K562 (cell line): ENCODE measurements around the gene DHPS. TPM values are rescaled to one million over a fixed set of nuclear protein-coding genes. Genes with fewer than 3 reads are reported as not detected.

Experiments
- ATAC-seq: fragments of 200-7000 bp; cut with Tn5 transposase; 3 replicates; pipeline ENCODE4 v1.9.1; 2020; ENCODE audit warnings: moderate library complexity
- BruUV-seq: library from RNA; stranded (reverse); fragments of 400-500 nt; replicated peaks from 2 replicates; lab custom pipeline; 2021; lab: Mats Ljungman, UMichigan
- CTCF ChIA-PET: fragments of 300-600 bp; formaldehyde crosslinking; extraction: SDS; loops from one replicate; lab custom pipeline; 2021; ENCODE audit warnings: low intra/inter-chr PET ratio; lab: Yijun Ruan, JAX
- POLR2A ChIA-PET: fragments of 300-600, 350-650 bp; sonication (Branson Sonifier 250); formaldehyde crosslinking; extraction: SDS; loops from one replicate; lab custom pipeline; 2021; ENCODE audit warnings: antibody characterized with exemption, inconsistent platforms; lab: Yijun Ruan, JAX
- DNase-seq, 4 experiments: peaks; one replicate each; pipeline versions ENCODE4 v3.0.0 to v3.0.0-alpha.2; 2011 to 2018; ENCODE audit warnings: low spot score in 3 of 4, mixed read lengths in 3 of 4; ENCODE audit errors: extremely low read depth in 1 of 4
- FAIRE-seq: peaks from 2 replicates; lab custom pipeline; 2011; peaks lifted over from hg19 to GRCh38; lab: Jason Lieb, UNC
- H2AFZ ChIP-seq: 2 replicates; pipeline ENCODE4 v1.6.0; 2011; ENCODE audit warnings: low read depth, low read length, control low read depth, inconsistent platforms
- H3K27ac ChIP-seq: fragments of 200-600 bp; 3 replicates; pipeline ENCODE4 v1.8.0; 2011; ENCODE audit warnings: low read depth, mild to moderate bottlenecking, control low read depth, inconsistent platforms, low read length, moderate library complexity, mixed read lengths; ENCODE audit errors: extremely low read depth
- H3K27me3 ChIP-seq, 2 experiments: fragments of 300-600 bp in 1 of 2; 2 replicates in 1 of 2; 3 replicates in 1 of 2; pipeline versions ENCODE4 v1.6.0 to v1.8.0; 2011; ENCODE audit warnings: inconsistent platforms in 2 of 2, low read length in 2 of 2, mild to moderate bottlenecking in 1 of 2, mixed read lengths in 1 of 2, moderate library complexity in 1 of 2; ENCODE audit not compliant: control insufficient read depth in 2 of 2, insufficient read depth in 2 of 2
- H3K36me3 ChIP-seq: fragments of 300-600 bp; 3 replicates; pipeline ENCODE4 v1.8.0; 2011; ENCODE audit warnings: mild to moderate bottlenecking, low read length, inconsistent platforms; ENCODE audit not compliant: control insufficient read depth, insufficient read depth
- H3K4me1 ChIP-seq, 2 experiments: fragments of 200-600 bp in 1 of 2; replicated peaks in 1 of 2; 2 replicates in 1 of 2; 3 replicates in 1 of 2; pipeline versions ENCODE4 v1.5.1 to v1.8.0; 2011; ENCODE audit warnings: inconsistent platforms in 2 of 2, low read length in 2 of 2, mild to moderate bottlenecking in 1 of 2, mixed read lengths in 1 of 2, moderate library complexity in 1 of 2; ENCODE audit not compliant: control insufficient read depth in 2 of 2, insufficient read depth in 2 of 2
- H3K4me2 ChIP-seq: 2 replicates; pipeline ENCODE4 v1.6.1; 2011; ENCODE audit warnings: low read length, control low read depth, inconsistent platforms, mixed read lengths; ENCODE audit not compliant: insufficient read depth
- H3K4me3 ChIP-seq: fragments of 200-600 bp; sonication (generic), shearing (Covaris generic); 2 replicates; pipeline ENCODE4 v1.5.1; 2016; ENCODE audit warnings: control low read depth, inconsistent platforms
- H3K79me2 ChIP-seq: fragments of 200-600 bp; 3 replicates; pipeline ENCODE4 v1.8.0; 2011; ENCODE audit warnings: low read length, inconsistent platforms; ENCODE audit not compliant: control insufficient read depth, insufficient read depth
- H3K9ac ChIP-seq, 2 experiments: 2 replicates each; pipeline versions ENCODE4 v1.6.0 to v1.6.1; 2011; ENCODE audit warnings: low read depth in 2 of 2, low read length in 2 of 2, control low read depth in 1 of 2, inconsistent platforms in 1 of 2, mild to moderate bottlenecking in 1 of 2, mixed read lengths in 1 of 2; ENCODE audit not compliant: insufficient read depth in 1 of 2
- H3K9me1 ChIP-seq: one replicate; pipeline ENCODE4 v1.6.0; 2011; ENCODE audit warnings: inconsistent platforms, mild to moderate bottlenecking, low read length, moderate library complexity; ENCODE audit not compliant: control insufficient read depth, insufficient read depth
- H3K9me3 ChIP-seq: replicated peaks from 2 replicates; pipeline ENCODE4 v1.5.1; 2011; ENCODE audit warnings: low read depth, low read length, inconsistent platforms; ENCODE audit not compliant: control insufficient read depth, insufficient read depth
- H4K20me1 ChIP-seq: replicated peaks from 2 replicates; pipeline ENCODE4 v1.6.1; 2011; ENCODE audit warnings: low read length, inconsistent platforms, mixed read lengths; ENCODE audit not compliant: control insufficient read depth, insufficient read depth
- BRCA1 ChIP-seq, 2 experiments: fragments of 450-650 bp in 1 of 2; sonication (generic) in 1 of 2; formaldehyde crosslinking in 1 of 2; IDR thresholded peaks; 2 replicates each; pipeline versions ENCODE4 v1.5.0 to v1.6.1; 2017 to 2020; ENCODE audit warnings: mild to moderate bottlenecking in 1 of 2, missing genetic modification reagents in 1 of 2
- ELF1 ChIP-seq: fragments of 200-800 bp; sonication (Bioruptor generic); IDR thresholded peaks from 2 replicates; pipeline ENCODE4 v1.6.1; 2016; ENCODE audit warnings: missing genetic modification characterization, missing compliant biosample characterization
- FIP1L1 ChIP-seq: fragments of 200-400 bp; formaldehyde crosslinking; IDR thresholded peaks from 2 replicates; pipeline ENCODE4 v1.6.1; 2018; ENCODE audit warnings: mild to moderate bottlenecking, low read depth, low read length; ENCODE audit not compliant: poor library complexity, severe bottlenecking
- GTF2A2 ChIP-seq: IDR thresholded peaks from 2 replicates; pipeline ENCODE4 v1.6.1; 2016; ENCODE audit warnings: mild to moderate bottlenecking, missing genetic modification characterization, missing compliant biosample characterization
- IRF9 ChIP-seq: fragments of 450-650 bp; IDR thresholded peaks from 2 replicates; pipeline ENCODE4 v1.6.1; 2016; ENCODE audit warnings: missing biosample characterization, missing genetic modification characterization
- MLLT1 ChIP-seq, 2 experiments: fragments of 450-650 bp; IDR thresholded peaks; 2 replicates each; pipeline ENCODE4 v1.6.1; 2016
- MXD1 ChIP-seq: fragments of 250-450 bp; sonication (Bioruptor Pico); IDR thresholded peaks from 2 replicates; pipeline ENCODE4 v1.8.0; 2021; ENCODE audit warnings: borderline replicate concordance, mild to moderate bottlenecking, moderate library complexity; ENCODE audit not compliant: poor library complexity, severe bottlenecking
- RBM22 ChIP-seq: fragments of 200-400 bp; formaldehyde crosslinking; IDR thresholded peaks from 2 replicates; pipeline ENCODE4 v1.6.1; 2018; ENCODE audit warnings: low read length, low read depth; ENCODE audit not compliant: poor library complexity, severe bottlenecking
- ZNF143 ChIP-seq: sonication (generic); formaldehyde crosslinking; IDR thresholded peaks from 2 replicates; pipeline ENCODE4 v1.9.0; 2022; ENCODE audit warnings: mild to moderate bottlenecking, missing genetic modification reagents
- ZNF77 ChIP-seq: fragments of 250-450 bp; sonication (Bioruptor Pico); IDR thresholded peaks from 2 replicates; pipeline ENCODE4 v1.5.0; 2020
- WGBS: fragments of 100-300 bp; shearing (Covaris generic); methylation state at CpG from one replicate; pipeline ENCODE4 v1.1.6; 2016; ENCODE audit warnings: low coverage, mixed read lengths; ENCODE audit not compliant: insufficient coverage; ENCODE audit errors: missing lambda C conversion rate; 5-methylcytosine and 5-hydroxymethylcytosine counted together
- in situ Hi-C: fragments of 300-500 bp; cut with MboI; formaldehyde crosslinking; loops from 4 replicates; pipeline ENCODE4 v1.15.0; 2018; ENCODE audit warnings: inconsistent platforms, mixed read lengths
- intact Hi-C: fragments of 100-400 bp; cut with micrococcal nuclease; formaldehyde crosslinking; loops from 2 replicates; pipeline ENCODE4 v1.14.2; 2022
- polyA plus RNA-seq, 8 experiments: library from polyadenylated mRNA; depleted of rRNA in 4 of 8; stranded (reverse) in 5 of 8; unstranded in 3 of 8; fragments of >200 nt; fragmentation: Nextera tagmentation in 2 of 8; fragmentation: Illumina TruSeq in 1 of 8; extraction: Ambion mirVana in 2 of 8; extraction: Trizol in 1 of 8; gene quantifications; 2 replicates each; pipeline versions ENCODE4 v1.2.1 to v1.2.3, GENCODE V29; 2011 to 2014; ENCODE audit warnings: inconsistent platforms in 1 of 8, missing spikeins in 1 of 8
- total RNA-seq, 7 experiments: library from RNA; depleted of rRNA in 6 of 7; stranded (reverse); fragments of >200 nt in 6 of 7; fragmentation: Illumina TruSeq in 2 of 7; extraction: Trizol in 2 of 7; gene quantifications; 2 replicates each; pipeline versions ENCODE4 v1.2.1 to v1.2.3, GENCODE V29; 2011 to 2021; ENCODE audit warnings: low replicate concordance in 1 of 7
- TF ChIP-seq, protein P1 (sequence below): sonication (generic); formaldehyde crosslinking; IDR thresholded peaks from 2 replicates; pipeline ENCODE4 v1.8.0; 2022; ENCODE audit warnings: mild to moderate bottlenecking, missing genetic modification reagents
- TF ChIP-seq, protein P2 (sequence below): fragments of 250-450 bp; sonication (Bioruptor Pico); IDR thresholded peaks from 2 replicates; pipeline ENCODE4 v1.8.0; 2022; ENCODE audit warnings: moderate library complexity, mild to moderate bottlenecking, inconsistent platforms

The DHPS gene
- total and polyA plus RNA-seq, 9 of the 15 experiments (the other 6 are each of a cell fraction or from before 2014, with no cell fraction given): 47.1 to 110 (median 79.9) TPM

DNA sequence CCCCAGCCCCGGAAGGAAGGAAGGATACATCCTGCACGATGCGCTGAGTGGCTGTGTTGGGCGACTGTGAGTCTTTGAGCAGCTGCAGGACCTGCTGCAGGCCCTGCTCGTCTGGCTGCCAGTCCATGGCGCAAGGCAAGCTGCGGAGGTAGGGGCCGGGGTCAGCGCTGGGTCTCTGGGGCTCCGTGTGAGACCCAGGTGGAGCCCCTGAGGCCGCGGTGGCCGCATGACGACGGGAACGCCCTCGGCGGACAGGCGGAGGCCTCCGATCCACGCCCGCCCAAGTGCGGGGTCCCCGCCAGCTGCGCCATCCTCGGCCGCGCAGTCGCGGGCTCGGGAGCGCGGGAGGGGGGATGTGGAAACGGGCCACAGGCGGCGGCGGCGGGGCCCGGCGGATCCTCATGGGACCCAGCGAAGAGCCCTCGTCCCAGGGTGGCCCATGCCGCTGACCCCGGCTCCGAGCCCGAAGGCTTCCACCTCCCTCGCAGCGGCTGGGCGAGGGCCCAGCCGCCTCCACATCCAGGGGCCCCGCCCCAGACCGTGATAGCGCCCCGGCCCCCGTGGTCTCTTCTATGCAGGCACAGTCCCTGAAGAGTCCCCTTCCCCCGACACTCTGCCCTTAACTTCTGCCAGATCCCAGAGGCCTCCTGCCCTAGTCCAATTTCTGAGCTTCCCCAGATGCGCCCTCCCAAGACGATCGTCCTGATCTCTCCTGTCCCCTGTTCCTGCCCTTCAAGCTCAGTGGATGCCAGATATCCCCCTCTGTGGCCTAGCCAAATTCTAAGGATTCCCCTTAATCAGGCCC is 39.4 kb upstream of the DHPS start:
- H2AFZ ChIP-seq: no peak overlapping the region
- H4K20me1 ChIP-seq: peaks cover 17% of the 10 kb centered on the region; the same call in 1 of the 2 replicates
- peak; percentile 49 for ATAC-seq
- POLR2A ChIA-PET: interaction anchor here (0.8 to 4.4 kb wide), 8 partner anchors 12 to 77 kb away, joined by 3 to 50 read pairs (median 4); partner anchors contain the start of genes JUNB and TRIR
- peak; percentile 49 to 57 (median 55) for DNase-seq
- H3K36me3 ChIP-seq: peaks cover 47% of the 10 kb centered on the region
- in situ Hi-C loops (no loop called here), intact Hi-C loops (no loop called here)
- peak overlapping the region; percentile 82 for H3K4me3 ChIP-seq
- no peaks in the 10 kb centered on the region for H3K27me3 ChIP-seq
- WGBS: 6% methylated on average over 37 of the region's 59 CpGs
- H3K9me1 ChIP-seq: peaks cover 3% of the 10 kb centered on the region
- no TSS peak for BruUV-seq
- H3K27ac ChIP-seq: peak overlapping the region; percentile 87
- peaks cover 10 to 46% of the 10 kb centered on the region in 2 experiments; a peak in 3 of 5 replicates for H3K4me1 ChIP-seq
- peak overlapping the region; percentile 92 for H3K4me2 ChIP-seq
- H3K9ac ChIP-seq: peak overlapping the region; percentile 89 to 99
- peaks cover 77% of the 10 kb centered on the region for H3K79me2 ChIP-seq
- no peak for FAIRE-seq
- CTCF ChIA-PET: no interaction called here
- no peaks in the 10 kb centered on the region for H3K9me3 ChIP-seq
- TF ChIP-seq, protein P1, sequence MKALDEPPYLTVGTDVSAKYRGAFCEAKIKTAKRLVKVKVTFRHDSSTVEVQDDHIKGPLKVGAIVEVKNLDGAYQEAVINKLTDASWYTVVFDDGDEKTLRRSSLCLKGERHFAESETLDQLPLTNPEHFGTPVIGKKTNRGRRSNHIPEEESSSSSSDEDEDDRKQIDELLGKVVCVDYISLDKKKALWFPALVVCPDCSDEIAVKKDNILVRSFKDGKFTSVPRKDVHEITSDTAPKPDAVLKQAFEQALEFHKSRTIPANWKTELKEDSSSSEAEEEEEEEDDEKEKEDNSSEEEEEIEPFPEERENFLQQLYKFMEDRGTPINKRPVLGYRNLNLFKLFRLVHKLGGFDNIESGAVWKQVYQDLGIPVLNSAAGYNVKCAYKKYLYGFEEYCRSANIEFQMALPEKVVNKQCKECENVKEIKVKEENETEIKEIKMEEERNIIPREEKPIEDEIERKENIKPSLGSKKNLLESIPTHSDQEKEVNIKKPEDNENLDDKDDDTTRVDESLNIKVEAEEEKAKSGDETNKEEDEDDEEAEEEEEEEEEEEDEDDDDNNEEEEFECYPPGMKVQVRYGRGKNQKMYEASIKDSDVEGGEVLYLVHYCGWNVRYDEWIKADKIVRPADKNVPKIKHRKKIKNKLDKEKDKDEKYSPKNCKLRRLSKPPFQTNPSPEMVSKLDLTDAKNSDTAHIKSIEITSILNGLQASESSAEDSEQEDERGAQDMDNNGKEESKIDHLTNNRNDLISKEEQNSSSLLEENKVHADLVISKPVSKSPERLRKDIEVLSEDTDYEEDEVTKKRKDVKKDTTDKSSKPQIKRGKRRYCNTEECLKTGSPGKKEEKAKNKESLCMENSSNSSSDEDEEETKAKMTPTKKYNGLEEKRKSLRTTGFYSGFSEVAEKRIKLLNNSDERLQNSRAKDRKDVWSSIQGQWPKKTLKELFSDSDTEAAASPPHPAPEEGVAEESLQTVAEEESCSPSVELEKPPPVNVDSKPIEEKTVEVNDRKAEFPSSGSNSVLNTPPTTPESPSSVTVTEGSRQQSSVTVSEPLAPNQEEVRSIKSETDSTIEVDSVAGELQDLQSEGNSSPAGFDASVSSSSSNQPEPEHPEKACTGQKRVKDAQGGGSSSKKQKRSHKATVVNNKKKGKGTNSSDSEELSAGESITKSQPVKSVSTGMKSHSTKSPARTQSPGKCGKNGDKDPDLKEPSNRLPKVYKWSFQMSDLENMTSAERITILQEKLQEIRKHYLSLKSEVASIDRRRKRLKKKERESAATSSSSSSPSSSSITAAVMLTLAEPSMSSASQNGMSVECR (CRISPR knock-in tag): peak; percentile 28; the same call in 1 of the 2 replicates
- TF ChIP-seq BRCA1 (IDR thresholded peaks at IDR 0.05) (no peak), BRCA1 (CRISPR knock-in tag; IDR thresholded peaks at IDR 0.05) (no peak), ELF1 (tag) (no peak), GTF2A2 (tag) (no peak), IRF9 (tag) (no peak), MXD1 (CRISPR knock-in tag) (no peak), RBM22 (no peak), MLLT1 (IDR thresholded peaks at IDR 0.05) (no peak), FIP1L1 (peak; percentile 58), ZNF143 (CRISPR knock-in tag) (no peak), ZNF77 (CRISPR knock-in tag) (no peak)
- TF ChIP-seq, protein P2, sequence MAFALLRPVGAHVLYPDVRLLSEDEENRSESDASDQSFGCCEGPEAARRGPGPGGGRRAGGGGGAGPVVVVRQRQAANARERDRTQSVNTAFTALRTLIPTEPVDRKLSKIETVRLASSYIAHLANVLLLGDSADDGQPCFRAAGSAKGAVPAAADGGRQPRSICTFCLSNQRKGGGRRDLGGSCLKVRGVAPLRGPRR: no peak
